NT2/D1 (cell line): Measurements from ENCODE around the gene CHCHD6.

Experiments used
- SUZ12 ChIP-seq: IDR thresholded peaks from 2 replicates; pipeline ENCODE4 v1.6.1; 2011; ENCODE audit not compliant: insufficient read length, insufficient read depth; ENCODE audit errors: extremely low read depth
- YY1 ChIP-seq: IDR thresholded peaks from 2 replicates; pipeline ENCODE4 v1.6.1; 2011; ENCODE audit not compliant: insufficient read length, insufficient read depth
- ZNF274 ChIP-seq: IDR thresholded peaks from 2 replicates; pipeline ENCODE4 v1.6.1; 2011; ENCODE audit warnings: mild to moderate bottlenecking, low read depth, low read length

DNA sequence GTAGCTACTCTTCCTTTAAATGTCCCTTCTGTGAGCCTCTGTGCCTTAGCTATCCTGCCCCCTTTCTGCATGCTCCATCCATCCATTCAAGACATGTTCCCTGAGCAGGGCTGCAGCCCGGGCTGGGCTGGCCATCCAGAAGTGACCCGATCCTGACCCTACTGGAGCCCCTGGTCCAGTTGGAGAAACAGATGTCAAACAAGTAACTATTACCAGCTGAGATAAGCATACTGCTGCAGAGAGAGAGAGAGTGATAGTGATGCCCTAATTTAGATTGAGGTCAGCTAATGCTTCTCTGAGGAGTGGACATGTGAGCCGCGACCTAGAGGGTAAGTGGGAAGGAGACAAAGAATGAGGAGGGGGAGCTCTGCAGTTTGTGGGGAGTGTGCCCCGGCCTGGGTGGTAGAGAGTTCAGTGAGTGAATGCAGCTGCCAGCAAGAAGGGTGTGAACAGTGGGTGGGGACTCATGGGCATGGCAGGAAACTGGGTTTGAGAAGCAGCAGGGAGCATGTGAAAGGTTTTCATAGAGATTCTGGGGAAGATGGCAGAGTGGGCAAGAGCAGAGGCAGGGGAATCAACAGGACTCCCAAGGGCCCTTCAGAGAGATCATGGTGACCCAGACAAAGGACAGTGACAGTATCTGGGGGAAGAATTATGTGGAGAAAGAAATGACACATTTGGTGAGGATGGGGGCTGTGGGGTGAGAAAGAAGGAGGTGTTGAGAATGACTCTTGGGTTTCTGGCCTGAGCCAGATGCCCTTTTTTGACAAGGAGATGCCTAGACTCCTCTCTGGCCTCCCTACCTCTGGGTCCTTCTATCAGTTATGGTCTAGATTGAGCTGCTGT lies 44.9 kb downstream of the CHCHD6 start:
- TF ChIP-seq ZNF274: no peak
- no peak for TF ChIP-seq SUZ12
- no peak for TF ChIP-seq YY1
